Peyer's patch (tissue), 4 donors: ENCODE data around the gene ACSS1.

ENCODE experiments used
- CTCF ChIP-seq, 6 experiments: fragments of 450-650 bp in 4 of 6; fragments of 200-600 bp in 2 of 6; sonication (generic) in 1 of 6; IDR thresholded peaks; one replicate each; pipeline ENCODE4 v1.5.1; 2017 to 2019; ENCODE audit warnings: antibody characterized with exemption in 6 of 6, mild to moderate bottlenecking in 3 of 6, moderate library complexity in 1 of 6
- POLR2A ChIP-seq, 2 donors: fragments of 450-650 bp; IDR thresholded peaks; one replicate each; pipeline ENCODE4 v1.5.1; 2017; ENCODE audit warnings: antibody characterized with exemption in 2 of 2, mild to moderate bottlenecking in 2 of 2, moderate library complexity in 2 of 2

DNA sequence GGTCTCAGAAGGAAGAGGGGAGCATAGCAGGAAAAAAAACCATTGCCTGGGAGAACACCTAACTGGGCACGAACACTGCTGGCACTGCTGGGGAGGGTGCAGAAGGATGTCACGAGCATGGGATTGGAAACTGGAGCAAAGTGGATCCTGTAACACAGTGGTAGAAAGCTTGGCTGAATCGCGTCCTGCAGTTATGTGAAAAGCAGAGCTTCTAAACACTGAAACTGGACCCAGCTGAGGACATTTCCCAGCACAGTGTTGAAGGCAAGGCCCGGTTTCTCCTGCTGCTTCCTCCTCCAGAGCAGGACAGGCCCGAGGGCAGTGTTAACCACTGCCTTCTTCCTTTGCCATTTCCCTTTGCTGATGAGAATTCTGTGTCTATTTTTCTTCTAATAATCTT is 72.1 kb downstream of the ACSS1 start:
- TF ChIP-seq CTCF (IDR thresholded peaks at IDR 0.05): no peak
- TF ChIP-seq POLR2A (IDR thresholded peaks at IDR 0.05): no peak
